GM12878 (cell line): ENCODE data around the gene SPIRE2. TPM values are rescaled to one million over a fixed set of nuclear protein-coding genes. Genes with fewer than 3 reads are reported as not detected.

Experiments
- ATAC-seq: fragments of 200-7000 bp; cut with Tn5 transposase; 3 replicates; pipeline ENCODE4 v1.9.1; 2020; ENCODE audit warnings: mild to moderate bottlenecking, moderate library complexity
- BruUV-seq: library from RNA; stranded (reverse); fragments of 400-500 nt; replicated peaks from 2 replicates; lab custom pipeline; 2021; lab: Mats Ljungman, UMichigan
- CTCF ChIA-PET: fragments of 300-600 bp; sonication (Branson Sonifier 250); formaldehyde crosslinking; extraction: SDS; loops from one replicate; lab custom pipeline; 2021; ENCODE audit warnings: inconsistent platforms; lab: Yijun Ruan, JAX
- POLR2A ChIA-PET: fragments of 350-600 bp; formaldehyde crosslinking; extraction: SDS; loops from one replicate; lab custom pipeline; 2021; ENCODE audit warnings: inconsistent platforms; lab: Charles Lee
- RAD21 ChIA-PET: fragments of 300-600 bp; sonication (Branson Sonifier 250); formaldehyde crosslinking; loops from one replicate; lab custom pipeline; 2023; ENCODE audit warnings: antibody characterized with exemption; ENCODE audit not compliant: unreplicated experiment; lab: Charles Lee
- SMC1A ChIA-PET: fragments of 300-600 bp; sonication (Branson Sonifier 250); formaldehyde crosslinking; loops from one replicate; lab custom pipeline; 2023; ENCODE audit not compliant: unreplicated experiment, uncharacterized antibody; lab: Charles Lee
- DNase-seq: peaks from one replicate; pipeline ENCODE4 v3.0.0-alpha.2; 2011; ENCODE audit warnings: low read depth, low spot score
- FAIRE-seq: peaks from 3 replicates; lab custom pipeline; 2011; peaks lifted over from hg19 to GRCh38; lab: Jason Lieb, UNC
- H2AFZ ChIP-seq: 2 replicates; pipeline ENCODE4 v1.6.0; 2011; ENCODE audit warnings: low read depth, low read length, control low read depth; ENCODE audit not compliant: control insufficient read depth
- H3K27ac ChIP-seq: 2 replicates; pipeline ENCODE4 v1.5.1; 2011; ENCODE audit warnings: control low read depth; ENCODE audit not compliant: control insufficient read depth, insufficient read depth
- H3K27me3 ChIP-seq, 2 experiments: replicated peaks in 1 of 2; 2 replicates each; pipeline versions ENCODE4 v1.6.0 to v1.6.1; 2011; ENCODE audit warnings: low read length in 1 of 2; ENCODE audit not compliant: control insufficient read depth in 2 of 2, insufficient read depth in 2 of 2
- H3K36me3 ChIP-seq, 2 experiments: 2 replicates each; pipeline ENCODE4 v1.5.1; 2011; ENCODE audit warnings: low read length in 1 of 2; ENCODE audit not compliant: control insufficient read depth in 2 of 2, insufficient read depth in 2 of 2
- H3K4me1 ChIP-seq: 2 replicates; pipeline ENCODE4 v1.6.1; 2011; ENCODE audit warnings: mild to moderate bottlenecking, low read length, moderate library complexity, mixed read lengths; ENCODE audit not compliant: control insufficient read depth, insufficient read depth
- H3K4me2 ChIP-seq: 2 replicates; pipeline ENCODE4 v1.6.0; 2011; ENCODE audit warnings: control low read depth; ENCODE audit not compliant: control insufficient read depth, insufficient read depth
- H3K4me3 ChIP-seq: fragments of 200-600 bp; sonication (generic); 2 replicates; pipeline ENCODE4 v1.5.1; 2016
- H3K79me2 ChIP-seq: 2 replicates; pipeline ENCODE4 v1.6.0; 2011; ENCODE audit warnings: low read length; ENCODE audit not compliant: control insufficient read depth, insufficient read depth
- H3K9ac ChIP-seq: 2 replicates; pipeline ENCODE4 v1.8.0; 2011; ENCODE audit warnings: low read length, control low read depth, mixed read lengths; ENCODE audit not compliant: control insufficient read depth, insufficient read depth
- H3K9me3 ChIP-seq: replicated peaks from 3 replicates; pipeline ENCODE4 v1.5.1; 2011; ENCODE audit warnings: mild to moderate bottlenecking, low read length; ENCODE audit not compliant: control insufficient read depth, insufficient read depth
- H4K20me1 ChIP-seq: 2 replicates; pipeline ENCODE4 v1.6.0; 2011; ENCODE audit not compliant: control insufficient read depth, insufficient read depth
- ASH2L ChIP-seq: fragments of 300-600, 200-600 bp; sonication (generic); IDR thresholded peaks from 2 replicates; pipeline ENCODE4 v1.6.1; 2017; ENCODE audit warnings: low read depth, mild to moderate bottlenecking, borderline replicate concordance
- IKZF1 ChIP-seq: fragments of 450-650 bp; conservative IDR thresholded peaks from 2 replicates; pipeline ENCODE4 v1.6.1; 2017; ENCODE audit warnings: antibody characterized with exemption, mild to moderate bottlenecking
- KDM1A ChIP-seq: fragments of 200-600 bp; sonication (generic); IDR thresholded peaks from 2 replicates; pipeline ENCODE4 v1.6.1; 2016; ENCODE audit warnings: borderline replicate concordance
- NFXL1 ChIP-seq: fragments of 450-650 bp; IDR thresholded peaks from 2 replicates; pipeline ENCODE4 v1.6.1; 2017; ENCODE audit warnings: antibody characterized with exemption, mild to moderate bottlenecking, borderline replicate concordance
- RBBP5 ChIP-seq: fragments of 200-600 bp; sonication (generic); conservative IDR thresholded peaks from 2 replicates; pipeline ENCODE4 v1.6.1; 2016
- RELA ChIP-seq: fragments of 450-650 bp; IDR thresholded peaks from 2 replicates; pipeline ENCODE4 v1.8.0; 2014; ENCODE audit warnings: borderline replicate concordance; ENCODE audit not compliant: partially characterized antibody
- SPI1 ChIP-seq: IDR thresholded peaks from 2 replicates; pipeline ENCODE4 v1.6.1; 2011; ENCODE audit warnings: low read depth, mild to moderate bottlenecking, low read length, moderate library complexity, borderline replicate concordance; ENCODE audit not compliant: insufficient read depth
- SRF ChIP-seq, 2 experiments: IDR thresholded peaks; 2 replicates each; pipeline ENCODE4 v1.6.1; 2011; ENCODE audit warnings: low read depth in 2 of 2, low read length in 2 of 2, mild to moderate bottlenecking in 1 of 2, moderate library complexity in 1 of 2
- TAF1 ChIP-seq: IDR thresholded peaks from 2 replicates; pipeline ENCODE4 v1.6.1; 2011; ENCODE audit warnings: mild to moderate bottlenecking, low read depth, low read length, borderline replicate concordance
- ZBED1 ChIP-seq: IDR thresholded peaks from 2 replicates; pipeline ENCODE4 v1.6.1; 2016; ENCODE audit warnings: borderline replicate concordance
- WGBS: methylation state at CpG from one replicate; pipeline ENCODE4 v1.1.6; 2016; ENCODE audit warnings: low lambda C conversion rate; ENCODE audit not compliant: insufficient replicate concordance, insufficient coverage; ENCODE audit errors: missing lambda C conversion rate; 5-methylcytosine and 5-hydroxymethylcytosine counted together
- in situ Hi-C: fragments of 300-500 bp; cut with MboI; formaldehyde crosslinking; loops from 9 replicates; pipeline ENCODE4 v1.14.3; 2018; ENCODE audit warnings: mixed read lengths
- intact Hi-C: fragments of 100-400 bp; cut with micrococcal nuclease; formaldehyde crosslinking; loops from one replicate; pipeline ENCODE4 v1.14.2; 2022; ENCODE audit not compliant: unreplicated experiment
- polyA plus RNA-seq, 11 experiments: library from polyadenylated mRNA; depleted of rRNA in 4 of 11; unstranded in 6 of 11; stranded (reverse) in 5 of 11; fragments of >200 nt; fragmentation: Nextera tagmentation in 4 of 11; fragmentation: Illumina TruSeq in 1 of 11; extraction: Ambion mirVana in 4 of 11; extraction: Trizol in 1 of 11; gene quantifications; 1 replicate in 1 of 11; 2 replicates in 10 of 11; pipeline versions ENCODE4 v1.2.1 to v1.2.3, GENCODE V29; 2011 to 2016; ENCODE audit warnings: inconsistent platforms in 2 of 11, missing spikeins in 2 of 11, low read depth in 1 of 11
- total RNA-seq, 4 experiments: library from RNA; depleted of rRNA in 3 of 4; stranded (reverse); fragments of >200 nt in 3 of 4; fragmentation: Illumina TruSeq in 1 of 4; extraction: Trizol in 1 of 4; gene quantifications; 2 replicates each; pipeline versions ENCODE4 v1.2.1 to v1.2.3, GENCODE V29; 2013 to 2021
- TF ChIP-seq, protein P1 (sequence below): IDR thresholded peaks from 2 replicates; pipeline ENCODE4 v1.6.1; 2011; ENCODE audit warnings: low read depth, mild to moderate bottlenecking, low read length, moderate library complexity, borderline replicate concordance; ENCODE audit errors: extremely low read depth
- TF ChIP-seq, protein P2 (sequence below): fragments of 450-650 bp; IDR thresholded peaks from 2 replicates; pipeline ENCODE4 v1.6.1; 2017; ENCODE audit warnings: mild to moderate bottlenecking, moderate library complexity
- TF ChIP-seq, protein P3 (sequence below): fragments of 450-650 bp; formaldehyde crosslinking; IDR thresholded peaks from 2 replicates; pipeline ENCODE4 v1.5.0; 2022; ENCODE audit warnings: mild to moderate bottlenecking, missing genetic modification characterization
- TF ChIP-seq, protein P4 (sequence below): fragments of 450-650 bp; IDR thresholded peaks from 2 replicates; pipeline ENCODE4 v1.6.1; 2016; ENCODE audit warnings: mild to moderate bottlenecking

The SPIRE2 gene
- total and polyA plus RNA-seq, 10 of the 15 experiments (the other 5 are each of a cell fraction or from before 2014, with no cell fraction given), result 0.03 to 0.64 (median 0.27) TPM; not detected in 1

DNA sequence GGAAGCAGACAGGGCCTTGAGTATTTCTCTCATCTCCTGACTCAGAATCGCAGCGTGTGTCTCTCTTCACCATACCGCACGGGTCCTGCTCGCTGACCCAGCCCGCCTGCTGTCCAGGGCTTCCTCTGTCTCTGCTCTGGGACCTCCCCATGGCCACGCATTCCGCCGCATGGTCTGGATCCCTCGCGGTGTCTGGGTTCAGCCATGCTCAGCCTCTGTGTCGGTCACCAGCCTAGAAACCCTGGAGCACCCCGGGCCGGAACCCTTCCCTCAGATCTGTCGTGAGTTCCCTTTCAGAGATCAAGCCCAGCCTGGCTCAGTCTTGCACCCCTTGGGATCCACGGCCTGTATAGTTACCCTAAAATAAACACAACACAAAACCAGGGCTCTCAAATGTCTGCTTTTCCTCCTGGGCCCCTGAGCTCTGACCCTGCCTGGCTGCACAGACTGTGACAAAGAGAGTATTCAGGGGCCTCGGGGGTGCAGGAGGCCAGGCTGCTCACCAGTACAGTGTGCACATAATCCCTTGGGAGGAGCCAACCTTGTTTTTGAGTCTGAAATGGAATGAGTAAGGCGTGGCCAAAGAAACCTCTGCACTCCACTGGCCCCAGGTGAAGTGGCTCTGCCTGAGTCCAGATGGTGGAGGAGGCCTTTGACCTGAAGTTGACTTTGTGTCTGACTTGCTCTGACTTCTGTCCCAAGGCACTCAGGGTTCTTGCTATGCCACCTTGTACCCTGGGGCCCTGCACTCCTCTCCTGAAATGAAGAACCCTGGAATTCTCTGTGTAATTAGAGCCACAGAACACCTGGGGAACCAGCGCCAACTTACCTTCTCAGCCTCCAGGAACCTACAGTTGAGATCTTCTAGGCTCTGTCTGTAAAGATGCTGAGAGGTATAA lies 5.8 kb upstream of the SPIRE2 start:
- no peak overlapping the region for H3K9ac ChIP-seq
- H3K9me3 ChIP-seq, result no peaks in the 10 kb centered on the region
- no peak overlapping the region for H3K4me3 ChIP-seq
- DNase-seq (no peak), ATAC-seq (no peak), FAIRE-seq (no peak)
- H3K4me1 ChIP-seq, result peaks cover 2% of the 10 kb centered on the region; the same call in 1 of the 2 replicates
- no peak overlapping the region for H3K4me2 ChIP-seq
- 66% methylated on average over 19 of the region's 19 CpGs for WGBS
- no peak overlapping the region for H2AFZ ChIP-seq
- intact Hi-C loops, result no loop called here
- H3K27me3 ChIP-seq, result no peaks in the 10 kb centered on the region; a peak in 1 of 4 replicates
- H3K79me2 ChIP-seq, result no peaks in the 10 kb centered on the region
- POLR2A ChIA-PET, result no interaction called here
- RAD21 ChIA-PET, result no interaction called here
- in situ Hi-C loops, result no loop called here
- CTCF ChIA-PET, result no interaction called here
- SMC1A ChIA-PET, result no interaction called here
- no peaks in the 10 kb centered on the region for H4K20me1 ChIP-seq
- no peaks in the 10 kb centered on the region for H3K36me3 ChIP-seq
- BruUV-seq, result no TSS peak
- H3K27ac ChIP-seq, result no peak overlapping the region
- TF ChIP-seq RELA (no peak), NFXL1 (no peak), SRF (IDR thresholded peaks at IDR 0.05; ENCODE audit: low read depth in 2 of 2, low read length in 2 of 2) (no peak), KDM1A (no peak), ZBED1 (no peak), ASH2L (no peak), SPI1 (no peak), TAF1 (no peak), IKZF1 (no peak), RBBP5 (no peak)
- TF ChIP-seq, protein P1, sequence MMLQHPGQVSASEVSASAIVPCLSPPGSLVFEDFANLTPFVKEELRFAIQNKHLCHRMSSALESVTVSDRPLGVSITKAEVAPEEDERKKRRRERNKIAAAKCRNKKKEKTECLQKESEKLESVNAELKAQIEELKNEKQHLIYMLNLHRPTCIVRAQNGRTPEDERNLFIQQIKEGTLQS, result no peak
- TF ChIP-seq, protein P2, sequence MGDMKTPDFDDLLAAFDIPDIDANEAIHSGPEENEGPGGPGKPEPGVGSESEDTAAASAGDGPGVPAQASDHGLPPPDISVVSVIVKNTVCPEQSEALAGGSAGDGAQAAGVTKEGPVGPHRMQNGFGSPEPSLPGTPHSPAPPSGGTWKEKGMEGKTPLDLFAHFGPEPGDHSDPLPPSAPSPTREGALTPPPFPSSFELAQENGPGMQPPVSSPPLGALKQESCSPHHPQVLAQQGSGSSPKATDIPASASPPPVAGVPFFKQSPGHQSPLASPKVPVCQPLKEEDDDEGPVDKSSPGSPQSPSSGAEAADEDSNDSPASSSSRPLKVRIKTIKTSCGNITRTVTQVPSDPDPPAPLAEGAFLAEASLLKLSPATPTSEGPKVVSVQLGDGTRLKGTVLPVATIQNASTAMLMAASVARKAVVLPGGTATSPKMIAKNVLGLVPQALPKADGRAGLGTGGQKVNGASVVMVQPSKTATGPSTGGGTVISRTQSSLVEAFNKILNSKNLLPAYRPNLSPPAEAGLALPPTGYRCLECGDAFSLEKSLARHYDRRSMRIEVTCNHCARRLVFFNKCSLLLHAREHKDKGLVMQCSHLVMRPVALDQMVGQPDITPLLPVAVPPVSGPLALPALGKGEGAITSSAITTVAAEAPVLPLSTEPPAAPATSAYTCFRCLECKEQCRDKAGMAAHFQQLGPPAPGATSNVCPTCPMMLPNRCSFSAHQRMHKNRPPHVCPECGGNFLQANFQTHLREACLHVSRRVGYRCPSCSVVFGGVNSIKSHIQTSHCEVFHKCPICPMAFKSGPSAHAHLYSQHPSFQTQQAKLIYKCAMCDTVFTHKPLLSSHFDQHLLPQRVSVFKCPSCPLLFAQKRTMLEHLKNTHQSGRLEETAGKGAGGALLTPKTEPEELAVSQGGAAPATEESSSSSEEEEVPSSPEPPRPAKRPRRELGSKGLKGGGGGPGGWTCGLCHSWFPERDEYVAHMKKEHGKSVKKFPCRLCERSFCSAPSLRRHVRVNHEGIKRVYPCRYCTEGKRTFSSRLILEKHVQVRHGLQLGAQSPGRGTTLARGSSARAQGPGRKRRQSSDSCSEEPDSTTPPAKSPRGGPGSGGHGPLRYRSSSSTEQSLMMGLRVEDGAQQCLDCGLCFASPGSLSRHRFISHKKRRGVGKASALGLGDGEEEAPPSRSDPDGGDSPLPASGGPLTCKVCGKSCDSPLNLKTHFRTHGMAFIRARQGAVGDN, result no peak
- TF ChIP-seq, protein P3, sequence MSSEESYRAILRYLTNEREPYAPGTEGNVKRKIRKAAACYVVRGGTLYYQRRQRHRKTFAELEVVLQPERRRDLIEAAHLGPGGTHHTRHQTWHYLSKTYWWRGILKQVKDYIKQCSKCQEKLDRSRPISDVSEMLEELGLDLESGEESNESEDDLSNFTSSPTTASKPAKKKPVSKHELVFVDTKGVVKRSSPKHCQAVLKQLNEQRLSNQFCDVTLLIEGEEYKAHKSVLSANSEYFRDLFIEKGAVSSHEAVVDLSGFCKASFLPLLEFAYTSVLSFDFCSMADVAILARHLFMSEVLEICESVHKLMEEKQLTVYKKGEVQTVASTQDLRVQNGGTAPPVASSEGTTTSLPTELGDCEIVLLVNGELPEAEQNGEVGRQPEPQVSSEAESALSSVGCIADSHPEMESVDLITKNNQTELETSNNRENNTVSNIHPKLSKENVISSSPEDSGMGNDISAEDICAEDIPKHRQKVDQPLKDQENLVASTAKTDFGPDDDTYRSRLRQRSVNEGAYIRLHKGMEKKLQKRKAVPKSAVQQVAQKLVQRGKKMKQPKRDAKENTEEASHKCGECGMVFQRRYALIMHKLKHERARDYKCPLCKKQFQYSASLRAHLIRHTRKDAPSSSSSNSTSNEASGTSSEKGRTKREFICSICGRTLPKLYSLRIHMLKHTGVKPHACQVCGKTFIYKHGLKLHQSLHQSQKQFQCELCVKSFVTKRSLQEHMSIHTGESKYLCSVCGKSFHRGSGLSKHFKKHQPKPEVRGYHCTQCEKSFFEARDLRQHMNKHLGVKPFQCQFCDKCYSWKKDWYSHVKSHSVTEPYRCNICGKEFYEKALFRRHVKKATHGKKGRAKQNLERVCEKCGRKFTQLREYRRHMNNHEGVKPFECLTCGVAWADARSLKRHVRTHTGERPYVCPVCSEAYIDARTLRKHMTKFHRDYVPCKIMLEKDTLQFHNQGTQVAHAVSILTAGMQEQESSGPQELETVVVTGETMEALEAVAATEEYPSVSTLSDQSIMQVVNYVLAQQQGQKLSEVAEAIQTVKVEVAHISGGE, result no peak
- TF ChIP-seq, protein P4, sequence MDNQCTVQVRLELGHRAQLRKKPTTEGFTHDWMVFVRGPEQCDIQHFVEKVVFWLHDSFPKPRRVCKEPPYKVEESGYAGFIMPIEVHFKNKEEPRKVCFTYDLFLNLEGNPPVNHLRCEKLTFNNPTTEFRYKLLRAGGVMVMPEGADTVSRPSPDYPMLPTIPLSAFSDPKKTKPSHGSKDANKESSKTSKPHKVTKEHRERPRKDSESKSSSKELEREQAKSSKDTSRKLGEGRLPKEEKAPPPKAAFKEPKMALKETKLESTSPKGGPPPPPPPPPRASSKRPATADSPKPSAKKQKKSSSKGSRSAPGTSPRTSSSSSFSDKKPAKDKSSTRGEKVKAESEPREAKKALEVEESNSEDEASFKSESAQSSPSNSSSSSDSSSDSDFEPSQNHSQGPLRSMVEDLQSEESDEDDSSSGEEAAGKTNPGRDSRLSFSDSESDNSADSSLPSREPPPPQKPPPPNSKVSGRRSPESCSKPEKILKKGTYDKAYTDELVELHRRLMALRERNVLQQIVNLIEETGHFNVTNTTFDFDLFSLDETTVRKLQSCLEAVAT, result no peak
